Heart left ventricle (tissue), 13 donors: ENCODE data around the gene TENT5A.

Experiments used
- POLR2A ChIP-seq, 2 donors: fragments of 450-650 bp; IDR thresholded peaks; one replicate each; pipeline ENCODE4 v1.6.1; 2017; ENCODE audit warnings: antibody characterized with exemption in 2 of 2, mild to moderate bottlenecking in 2 of 2, moderate library complexity in 2 of 2
- TF ChIP-seq, protein P1 (sequence below), 12 donors: fragments of 200-600 bp; sonication (generic) in 4 of 12; IDR thresholded peaks; one replicate each; pipeline versions ENCODE4 v1.5.0 to v1.8.0; 2018 to 2022; ENCODE audit warnings: antibody characterized with exemption in 12 of 12, mild to moderate bottlenecking in 5 of 12
- donor health status: ischemic (EF 13 %, LVEDD 7.1; RV severe dilation, severe dysfunction).
- donor health status: DM: no; HTN: yes; CAD: no.
- donor health status: DM: no; HTN: no; CAD: no.
- donor health status: ischemic (EF 25% LVEDD 6.9; RV normal size, moderate dysfunction).
- donor health status: ischemic (EF 25% LVEDD 5.7; RV mildly dilated, moderate dysfunction).
- donor health status: ischemic (EF 35%, LVEDD 5.7; RV mildly dilated, moderate dysfunction).
- donor health status: nonischemic (EF 11% LVEDD 7.7; RV severe dilation, severe dysfunction).
- donor health status: DM: yes; HTN: yes; CAD: no.
- donor health status: PGD.
- donor health status: ischemic (EF 29% LVEDD 5.4; RV normal size, mild dysfunction).
- donor health status: nonischemic (EF 23%, LVEDD 6.1; RV moderate dilation, normal function).

DNA sequence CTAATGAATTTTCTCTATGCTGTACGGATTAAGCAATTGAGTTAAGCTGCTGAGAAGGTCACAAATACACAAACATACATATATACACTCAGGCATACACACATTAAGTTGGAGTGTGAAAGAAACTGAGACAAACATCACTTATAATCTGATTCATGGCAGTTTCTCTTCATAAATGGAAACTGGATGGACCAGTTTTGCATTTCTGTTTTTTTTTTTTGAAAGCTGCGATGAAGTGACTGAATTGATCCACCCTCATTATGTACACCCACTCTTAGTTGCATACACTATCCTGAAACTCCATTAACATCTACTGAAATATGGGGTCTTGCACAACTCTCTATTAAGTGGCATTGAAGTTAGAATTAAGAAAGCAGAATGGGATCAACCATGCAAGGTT, 32.9 kb upstream of the TENT5A start:
- TF ChIP-seq POLR2A (IDR thresholded peaks at IDR 0.05) = no peak
- TF ChIP-seq, protein P1, sequence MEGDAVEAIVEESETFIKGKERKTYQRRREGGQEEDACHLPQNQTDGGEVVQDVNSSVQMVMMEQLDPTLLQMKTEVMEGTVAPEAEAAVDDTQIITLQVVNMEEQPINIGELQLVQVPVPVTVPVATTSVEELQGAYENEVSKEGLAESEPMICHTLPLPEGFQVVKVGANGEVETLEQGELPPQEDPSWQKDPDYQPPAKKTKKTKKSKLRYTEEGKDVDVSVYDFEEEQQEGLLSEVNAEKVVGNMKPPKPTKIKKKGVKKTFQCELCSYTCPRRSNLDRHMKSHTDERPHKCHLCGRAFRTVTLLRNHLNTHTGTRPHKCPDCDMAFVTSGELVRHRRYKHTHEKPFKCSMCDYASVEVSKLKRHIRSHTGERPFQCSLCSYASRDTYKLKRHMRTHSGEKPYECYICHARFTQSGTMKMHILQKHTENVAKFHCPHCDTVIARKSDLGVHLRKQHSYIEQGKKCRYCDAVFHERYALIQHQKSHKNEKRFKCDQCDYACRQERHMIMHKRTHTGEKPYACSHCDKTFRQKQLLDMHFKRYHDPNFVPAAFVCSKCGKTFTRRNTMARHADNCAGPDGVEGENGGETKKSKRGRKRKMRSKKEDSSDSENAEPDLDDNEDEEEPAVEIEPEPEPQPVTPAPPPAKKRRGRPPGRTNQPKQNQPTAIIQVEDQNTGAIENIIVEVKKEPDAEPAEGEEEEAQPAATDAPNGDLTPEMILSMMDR (IDR thresholded peaks at IDR 0.05) = no peak
